Retinal pigment epithelial cell (primary cell): ENCODE data around the gene ATP7A.
"Not testable (repeated sequence)": the region's sequence is repeated elsewhere in the genome, so short reads cannot be mapped to it uniquely, and the experiment has no call there.

Source experiments
- DNase-seq: peaks from one replicate; pipeline ENCODE4 v3.0.0-alpha.2; 2010; ENCODE audit warnings: low read depth
- H3K4me3 ChIP-seq: 2 replicates; pipeline ENCODE4 v1.5.1; 2011; ENCODE audit warnings: mild to moderate bottlenecking, low read length, control low read depth, moderate library complexity
- TF ChIP-seq, protein P1 (sequence below): conservative IDR thresholded peaks from 2 replicates; pipeline ENCODE4 v1.5.1; 2011; ENCODE audit warnings: low read depth, low read length, control low read depth, inconsistent platforms

The ATP7A gene

GRCh38 chrX:78037881-78038280 is 127.4 kb downstream of the ATP7A start:
- TF ChIP-seq, protein P1, sequence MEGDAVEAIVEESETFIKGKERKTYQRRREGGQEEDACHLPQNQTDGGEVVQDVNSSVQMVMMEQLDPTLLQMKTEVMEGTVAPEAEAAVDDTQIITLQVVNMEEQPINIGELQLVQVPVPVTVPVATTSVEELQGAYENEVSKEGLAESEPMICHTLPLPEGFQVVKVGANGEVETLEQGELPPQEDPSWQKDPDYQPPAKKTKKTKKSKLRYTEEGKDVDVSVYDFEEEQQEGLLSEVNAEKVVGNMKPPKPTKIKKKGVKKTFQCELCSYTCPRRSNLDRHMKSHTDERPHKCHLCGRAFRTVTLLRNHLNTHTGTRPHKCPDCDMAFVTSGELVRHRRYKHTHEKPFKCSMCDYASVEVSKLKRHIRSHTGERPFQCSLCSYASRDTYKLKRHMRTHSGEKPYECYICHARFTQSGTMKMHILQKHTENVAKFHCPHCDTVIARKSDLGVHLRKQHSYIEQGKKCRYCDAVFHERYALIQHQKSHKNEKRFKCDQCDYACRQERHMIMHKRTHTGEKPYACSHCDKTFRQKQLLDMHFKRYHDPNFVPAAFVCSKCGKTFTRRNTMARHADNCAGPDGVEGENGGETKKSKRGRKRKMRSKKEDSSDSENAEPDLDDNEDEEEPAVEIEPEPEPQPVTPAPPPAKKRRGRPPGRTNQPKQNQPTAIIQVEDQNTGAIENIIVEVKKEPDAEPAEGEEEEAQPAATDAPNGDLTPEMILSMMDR: no peak
- no peak overlapping the region for H3K4me3 ChIP-seq

GRCh38 chrX:78042601-78043000 is 132.1 kb downstream of the ATP7A start:
- TF ChIP-seq, protein P1: no peak
- DNase-seq: no peak
- H3K4me3 ChIP-seq: no peak overlapping the region

More at GRCh38 chrX:78037881-78038280, 127.4 kb downstream of the ATP7A start:
- no peak for DNase-seq

DNA sequence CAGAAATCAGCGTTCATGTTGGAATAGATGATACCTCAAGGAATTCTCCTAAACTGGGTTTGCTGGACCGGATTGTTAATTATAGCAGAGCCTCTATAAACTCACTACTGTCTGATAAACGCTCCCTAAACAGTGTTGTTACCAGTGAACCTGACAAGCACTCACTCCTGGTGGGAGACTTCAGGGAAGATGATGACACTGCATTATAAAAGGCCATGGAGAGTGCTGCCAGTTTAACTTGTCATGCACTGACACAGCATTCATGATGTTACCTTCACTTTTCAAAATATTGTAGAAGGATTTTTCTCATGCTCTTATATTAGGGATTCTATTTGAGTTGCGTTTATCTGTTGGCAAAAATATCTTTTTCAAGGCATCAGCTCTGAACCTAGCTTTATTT is 135.9 kb downstream of the ATP7A start:
- no peak overlapping the region for H3K4me3 ChIP-seq
- TF ChIP-seq, protein P1: no peak
- DNase-seq: no peak

GRCh38 chrX:78048052-78048451 is 137.6 kb downstream of the ATP7A start:
- H3K4me3 ChIP-seq: no peak overlapping the region
- no peak for DNase-seq
- TF ChIP-seq, protein P1: no peak

DNA sequence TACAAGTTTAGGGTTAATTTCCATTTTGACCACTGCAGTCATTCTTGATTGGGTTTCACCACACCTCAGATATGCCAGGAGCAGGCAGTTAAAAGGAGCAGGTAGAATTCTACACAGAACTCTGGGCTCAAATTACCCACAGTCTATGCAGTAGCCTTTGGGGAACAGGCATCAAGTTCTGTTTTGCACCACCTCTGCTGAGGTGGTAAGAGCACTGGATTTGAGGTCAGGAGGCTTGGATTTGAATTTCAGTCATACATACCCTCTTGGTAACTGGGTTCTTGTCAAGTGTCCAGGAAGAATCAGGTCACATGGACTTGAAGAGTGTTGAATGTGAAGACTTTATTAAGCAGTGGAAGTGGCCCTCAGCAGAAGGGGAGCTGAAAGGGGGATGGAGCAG is 153.2 kb downstream of the ATP7A start:
- TF ChIP-seq, protein P1: no peak
- DNase-seq: no peak
- H3K4me3 ChIP-seq: no peak overlapping the region

- no peak overlapping the region for H3K4me3 ChIP-seq
- no peak for DNase-seq
- TF ChIP-seq, protein P1: no peak
Measured at GRCh38 chrX:78064152-78064551, 153.7 kb downstream of the ATP7A start.

DNA sequence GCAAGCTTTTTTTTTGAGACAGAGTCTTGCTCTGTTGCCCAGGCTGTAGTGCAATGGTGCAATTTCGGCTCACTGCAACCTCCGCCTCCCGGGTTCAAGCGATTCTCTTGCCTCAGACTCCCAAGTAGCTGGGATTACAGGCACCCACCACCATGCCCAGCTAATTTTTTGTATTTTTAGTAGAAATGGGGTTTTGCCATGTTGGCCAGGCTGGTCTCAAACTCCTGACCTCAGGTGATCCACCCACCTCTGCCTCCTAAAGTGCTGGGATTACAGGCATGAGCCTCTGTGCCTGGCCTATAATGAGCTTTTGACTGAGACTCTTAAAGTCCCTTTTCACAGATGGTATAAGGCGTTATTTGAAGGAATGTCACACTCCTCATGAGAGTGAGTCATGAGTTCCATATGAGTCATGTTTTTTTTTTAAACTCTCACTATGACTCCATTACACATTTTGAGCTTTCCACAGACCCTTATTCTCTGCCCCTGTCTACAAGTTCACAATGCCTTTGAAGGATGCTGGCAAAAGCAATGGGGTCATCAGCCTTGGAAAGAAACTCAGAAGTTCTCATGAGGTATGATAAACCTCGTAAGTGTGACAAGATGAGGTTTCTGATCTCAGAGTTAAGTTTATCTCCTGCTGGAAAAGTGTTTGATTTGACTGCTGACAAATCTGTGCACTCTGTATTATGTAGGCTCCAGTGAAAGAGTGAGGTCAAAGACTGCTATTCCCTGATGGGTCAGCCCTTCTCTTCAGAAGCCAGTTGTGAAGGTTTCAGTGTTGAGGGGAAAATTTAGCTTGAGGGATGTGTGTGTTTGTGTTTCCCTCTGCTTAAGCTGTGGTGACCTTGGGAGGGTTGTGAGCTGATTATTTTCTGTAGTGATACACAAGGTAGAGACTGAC is 154.5 kb downstream of the ATP7A start:
- peak; percentile 70 for DNase-seq
- not testable (repeated sequence) for H3K4me3 ChIP-seq
